ENCODE results near the gene RASSF6. TPM values are rescaled to one million over a fixed set of nuclear protein-coding genes. Genes with fewer than 3 reads are reported as not detected.
A peak's percentile ranks its signal among the peaks of the same experiment; 100 is the strongest.
"Not testable (repeated sequence)": the region's sequence is repeated elsewhere in the genome, so short reads cannot be mapped to it uniquely, and the experiment has no call there.

The RASSF6 gene
- polyA plus RNA-seq (ENCODE audit: low read depth in 6 of 6), result 1 to 10 TPM in 1 of 6 donors, under 1 TPM in 1, not detected in 4; 0.52 to 2.1 TPM

- no peaks in the 10 kb centered on the region for H3K36me3 Mint-ChIP-seq
- peak within 1 kb of the TSS in 3 of 6 donors; percentile 7 to 75 (median 68) for H3K27ac Mint-ChIP-seq
- ATAC-seq (ENCODE audit: low read depth in 2 of 2), result peak; percentile 65 to 75
- H3K9me3 Mint-ChIP-seq, result no peaks in the 10 kb centered on the region
- H3K4me1 Mint-ChIP-seq, result peaks cover 8 to 12% (median 9%) of the 10 kb centered on the region in 3 donors
- peak within 1 kb of the TSS in 7 of 8 donors; percentile 35 to 80 (median 63) for H3K4me3 Mint-ChIP-seq
- H3K27me3 Mint-ChIP-seq, result peaks cover 11 to 29% (median 18%) of the 10 kb centered on the region in 3 donors
- no peak for DNase-seq
These were observed at the start of gene RASSF6 for GRCh38 chr4:73620115-73620792. RASSF6 (minus strand) TSS chr4:73620436; CDS start chr4:73611795, 8,641 bp downstream.

GRCh38 chr4:73669410-73670183 lies 49.4 kb upstream of the RASSF6 start:
- Mint-ChIP-seq H3K9me3 (peaks cover 0 to 1% (median 0%) of the 10 kb centered on the region in 7 donors), H3K27ac (no peak overlapping the region), H3K4me1 (no peaks in the 10 kb centered on the region), H3K36me3 (no peaks in the 10 kb centered on the region), H3K4me3 (no peak overlapping the region), H3K27me3 (no peaks in the 10 kb centered on the region)
- ATAC-seq (ENCODE audit: low read depth in 2 of 2) (no peak), DNase-seq (no peak)

- ATAC-seq (ENCODE audit: low read depth in 2 of 2) (no peak), DNase-seq (no peak)
- Mint-ChIP-seq H3K27me3 (no peaks in the 10 kb centered on the region), H3K36me3 (no peaks in the 10 kb centered on the region), H3K27ac (no peak overlapping the region), H3K4me3 (no peak overlapping the region), H3K9me3 (peaks cover 0 to 1% (median 0%) of the 10 kb centered on the region in 7 donors), H3K4me1 (no peaks in the 10 kb centered on the region)
These were observed 48.6 kb upstream of the RASSF6 start for GRCh38 chr4:73668782-73669201.

GRCh38 chr4:73665924-73666323 lies 45.7 kb upstream of the RASSF6 start:
- not testable (repeated sequence) for H3K4me3 Mint-ChIP-seq; H3K27me3 Mint-ChIP-seq; H3K4me1 Mint-ChIP-seq; H3K9me3 Mint-ChIP-seq; DNase-seq; H3K36me3 Mint-ChIP-seq; ATAC-seq (ENCODE audit: low read depth in 2 of 2); H3K27ac Mint-ChIP-seq

- ATAC-seq (ENCODE audit: low read depth in 2 of 2), result no peak
- Mint-ChIP-seq H3K27me3 (no peaks in the 10 kb centered on the region), H3K4me3 (no peak overlapping the region), H3K36me3 (no peaks in the 10 kb centered on the region), H3K9me3 (no peaks in the 10 kb centered on the region), H3K4me1 (no peaks in the 10 kb centered on the region), H3K27ac (no peak overlapping the region)
- DNase-seq, result no peak
These were observed 44.2 kb upstream of the RASSF6 start for GRCh38 chr4:73664470-73664869.

- Mint-ChIP-seq H3K9me3 (no peaks in the 10 kb centered on the region), H3K4me1 (no peaks in the 10 kb centered on the region), H3K27me3 (no peaks in the 10 kb centered on the region), H3K27ac (no peak overlapping the region), H3K4me3 (no peak overlapping the region), H3K36me3 (no peaks in the 10 kb centered on the region)
- ATAC-seq (ENCODE audit: low read depth in 2 of 2) (no peak), DNase-seq (no peak)
These were observed 43.3 kb upstream of the RASSF6 start for GRCh38 chr4:73663576-73663975.

- Mint-ChIP-seq H3K27me3 (no peaks in the 10 kb centered on the region), H3K4me3 (no peak overlapping the region), H3K36me3 (no peaks in the 10 kb centered on the region), H3K27ac (no peak overlapping the region), H3K4me1 (no peaks in the 10 kb centered on the region), H3K9me3 (no peaks in the 10 kb centered on the region)
- ATAC-seq (ENCODE audit: low read depth in 2 of 2), result peak in 1 of 2 donors; percentile 39
- DNase-seq, result no peak
These were observed 42.7 kb upstream of the RASSF6 start for GRCh38 chr4:73662709-73663546.

- Mint-ChIP-seq H3K4me3 (no peak overlapping the region), H3K36me3 (no peaks in the 10 kb centered on the region), H3K27ac (no peak overlapping the region), H3K4me1 (no peaks in the 10 kb centered on the region), H3K27me3 (no peaks in the 10 kb centered on the region), H3K9me3 (no peaks in the 10 kb centered on the region)
- ATAC-seq (ENCODE audit: low read depth in 2 of 2) (no peak), DNase-seq (no peak)
These were observed 41.4 kb upstream of the RASSF6 start for GRCh38 chr4:73661646-73662119.

GRCh38 chr4:73660808-73661207 lies 40.6 kb upstream of the RASSF6 start:
- H3K4me1 Mint-ChIP-seq, result no peaks in the 10 kb centered on the region
- H3K9me3 Mint-ChIP-seq, result no peaks in the 10 kb centered on the region
- H3K27ac Mint-ChIP-seq, result peak overlapping the region in 1 of 6 donors; percentile 0
- ATAC-seq (ENCODE audit: low read depth in 2 of 2) (no peak), DNase-seq (no peak)
- H3K36me3 Mint-ChIP-seq, result no peaks in the 10 kb centered on the region
- no peak overlapping the region for H3K4me3 Mint-ChIP-seq
- H3K27me3 Mint-ChIP-seq, result no peaks in the 10 kb centered on the region

- peak; percentile 21 to 62 for ATAC-seq (ENCODE audit: low read depth in 2 of 2)
- Mint-ChIP-seq H3K36me3 (no peaks in the 10 kb centered on the region), H3K4me3 (no peak overlapping the region), H3K9me3 (no peaks in the 10 kb centered on the region), H3K4me1 (no peaks in the 10 kb centered on the region), H3K27ac (no peak overlapping the region), H3K27me3 (no peaks in the 10 kb centered on the region)
- peak; percentile 3 for DNase-seq
These were observed 33.5 kb upstream of the RASSF6 start for GRCh38 chr4:73653695-73654106.

GRCh38 chr4:73650250-73650649 lies 30.0 kb upstream of the RASSF6 start:
- Mint-ChIP-seq H3K4me3 (no peak overlapping the region), H3K4me1 (no peaks in the 10 kb centered on the region)

GRCh38 chr4:73648478-73648877 lies 28.2 kb upstream of the RASSF6 start:
- no peaks in the 10 kb centered on the region for H3K36me3 Mint-ChIP-seq
- H3K27me3 Mint-ChIP-seq, result no peaks in the 10 kb centered on the region
- ATAC-seq (ENCODE audit: low read depth in 2 of 2), result no peak
- no peak overlapping the region for H3K4me3 Mint-ChIP-seq
- DNase-seq, result no peak
- no peaks in the 10 kb centered on the region for H3K4me1 Mint-ChIP-seq
- no peak overlapping the region for H3K27ac Mint-ChIP-seq
- H3K9me3 Mint-ChIP-seq, result peaks cover 0 to 11% (median 6%) of the 10 kb centered on the region in 7 donors

More at GRCh38 chr4:73650250-73650649, 30.0 kb upstream of the RASSF6 start:
- no peak overlapping the region for H3K27ac Mint-ChIP-seq
- ATAC-seq (ENCODE audit: low read depth in 2 of 2), result no peak
- peaks cover 0 to 6% (median 2%) of the 10 kb centered on the region in 7 donors for H3K9me3 Mint-ChIP-seq
- no peak for DNase-seq
- H3K27me3 Mint-ChIP-seq, result no peaks in the 10 kb centered on the region
- no peaks in the 10 kb centered on the region for H3K36me3 Mint-ChIP-seq

GRCh38 chr4:73646117-73646516 lies 25.9 kb upstream of the RASSF6 start:
- DNase-seq (no peak), ATAC-seq (ENCODE audit: low read depth in 2 of 2) (no peak)
- H3K36me3 Mint-ChIP-seq, result no peaks in the 10 kb centered on the region
- H3K4me3 Mint-ChIP-seq, result no peak overlapping the region
- peaks cover 0 to 15% (median 6%) of the 10 kb centered on the region in 7 donors for H3K9me3 Mint-ChIP-seq
- no peaks in the 10 kb centered on the region for H3K4me1 Mint-ChIP-seq
- no peak overlapping the region for H3K27ac Mint-ChIP-seq
- H3K27me3 Mint-ChIP-seq, result peaks cover 0 to 5% (median 0%) of the 10 kb centered on the region in 3 donors

Measured in naive B cell (primary cell).